OCI-LY7 (cell line): ENCODE measurements around the gene MRPS18A. TPM values are rescaled to one million over a fixed set of nuclear protein-coding genes. Genes with fewer than 3 reads are reported as not detected.

Experiments used
- BruUV-seq: library from RNA; stranded (reverse); fragments of 400-500 nt; replicated peaks from 2 replicates; lab custom pipeline; 2021; lab: Mats Ljungman, UMichigan
- CTCF ChIA-PET: fragments of 300-600 bp; sonication (Branson Sonifier 250); formaldehyde crosslinking; loops from one replicate; lab custom pipeline; 2022; ENCODE audit warnings: antibody characterized with exemption; ENCODE audit not compliant: unreplicated experiment; lab: Charles Lee
- POLR2A ChIA-PET: fragments of 300-600 bp; sonication (Branson Sonifier 250); formaldehyde crosslinking; loops from one replicate; lab custom pipeline; 2022; ENCODE audit warnings: antibody characterized with exemption; lab: Charles Lee
- DNase-seq: peaks from one replicate; pipeline ENCODE4 v3.0.0-alpha.2; 2015; ENCODE audit warnings: low spot score
- H2AFZ ChIP-seq: fragments of 200-600 bp; sonication (generic), shearing (Covaris generic); 2 replicates; pipeline ENCODE4 v1.6.1; 2014; ENCODE audit warnings: mild to moderate bottlenecking, antibody characterized with exemption, low read length, moderate library complexity
- H3K27ac ChIP-seq: fragments of 200-600 bp; sonication (generic); 2 replicates; pipeline ENCODE4 v1.5.1; 2014; ENCODE audit warnings: mixed run types, low read depth, mild to moderate bottlenecking, moderate library complexity, low read length, inconsistent platforms; ENCODE audit not compliant: poor library complexity, severe bottlenecking
- H3K36me3 ChIP-seq: fragments of 200-600 bp; sonication (generic); 2 replicates; pipeline ENCODE4 v1.6.1; 2014; ENCODE audit warnings: mild to moderate bottlenecking, antibody characterized with exemption, low read length, moderate library complexity, mixed read lengths; ENCODE audit not compliant: insufficient read depth
- H3K4me1 ChIP-seq: fragments of 200-600 bp; sonication (generic); 2 replicates; pipeline ENCODE4 v1.5.1; 2014; ENCODE audit warnings: mild to moderate bottlenecking, low read length; ENCODE audit not compliant: insufficient read depth, poor library complexity, severe bottlenecking
- H3K4me2 ChIP-seq: fragments of 200-600 bp; sonication (generic); 2 replicates; pipeline ENCODE4 v1.6.1; 2014; ENCODE audit warnings: mild to moderate bottlenecking, low read length
- H3K4me3 ChIP-seq: fragments of 200-600 bp; sonication (generic); 2 replicates; pipeline ENCODE4 v1.5.1; 2014; ENCODE audit warnings: mild to moderate bottlenecking, low read depth, low read length; ENCODE audit not compliant: poor library complexity, severe bottlenecking
- H3K79me2 ChIP-seq: fragments of 200-600 bp; sonication (generic); 2 replicates; pipeline ENCODE4 v1.6.1; 2016; ENCODE audit warnings: low read depth, mild to moderate bottlenecking, low read length, moderate library complexity, mixed read lengths; ENCODE audit not compliant: insufficient read depth
- H3K9me2 ChIP-seq: fragments of 200-600 bp; sonication (generic); 2 replicates; pipeline ENCODE4 v1.6.1; 2016; ENCODE audit warnings: mild to moderate bottlenecking, low read length, mixed read lengths; ENCODE audit not compliant: insufficient read depth
- H3K9me3 ChIP-seq: fragments of 200-600 bp; sonication (generic); 2 replicates; pipeline ENCODE4 v1.6.1; 2014; ENCODE audit warnings: mild to moderate bottlenecking, mixed run types, low read length, mixed read lengths
- H4K20me1 ChIP-seq: fragments of 200-600 bp; sonication (generic); 2 replicates; pipeline ENCODE4 v1.6.1; 2014; ENCODE audit warnings: mild to moderate bottlenecking, antibody characterized with exemption, low read length, moderate library complexity, mixed read lengths; ENCODE audit not compliant: insufficient read depth
- EZH2phosphoT487 ChIP-seq: fragments of 200-600 bp; sonication (generic); IDR thresholded peaks from 2 replicates; pipeline ENCODE4 v1.6.1; 2018; ENCODE audit warnings: low read depth, borderline replicate concordance, mild to moderate bottlenecking, mixed run types, antibody characterized with exemption, low read length, moderate library complexity, mixed read lengths
- intact Hi-C: fragments of 100-400 bp; cut with micrococcal nuclease; formaldehyde crosslinking; loops from one replicate; pipeline ENCODE4 v1.10.0; 2022; ENCODE audit not compliant: unreplicated experiment
- total RNA-seq, 2 experiments: library from RNA; depleted of rRNA in 1 of 2; stranded (reverse); fragments of >200 nt in 1 of 2; shearing (Covaris generic) in 1 of 2; gene quantifications; 2 replicates each; pipeline ENCODE4 v1.2.3, GENCODE V29; 2014 to 2022
- TF ChIP-seq, protein P1 (sequence below): fragments of 200-600 bp; sonication (generic); conservative IDR thresholded peaks from 2 replicates; pipeline ENCODE4 v1.5.1; 2014; ENCODE audit warnings: mild to moderate bottlenecking, antibody characterized with exemption, low read length, moderate library complexity, mixed read lengths

Gene MRPS18A
- total RNA-seq, 2 experiments from 2014 or later: 61.6 to 86.1 TPM

DNA sequence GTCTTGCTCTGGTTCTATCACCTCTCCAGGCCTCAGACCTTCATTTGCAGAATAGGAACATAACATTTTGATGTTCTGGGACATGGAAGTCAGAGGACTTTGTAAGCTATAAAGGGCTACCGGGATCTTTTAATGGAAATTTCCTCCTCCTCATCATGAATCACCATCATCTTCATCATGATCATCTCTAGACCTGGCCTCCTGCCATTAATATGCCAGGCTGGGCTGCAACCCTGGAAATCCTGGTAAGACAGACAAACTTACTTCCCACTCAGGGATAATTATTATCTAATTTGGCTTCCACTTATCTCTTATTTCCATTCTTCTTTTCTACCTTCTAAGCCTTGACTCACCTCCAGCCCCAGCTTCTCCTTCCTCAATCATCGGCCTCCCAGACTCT, 41.0 kb upstream of the MRPS18A start:
- no peak for TF ChIP-seq EZH2phosphoT487
- TF ChIP-seq, protein P1, sequence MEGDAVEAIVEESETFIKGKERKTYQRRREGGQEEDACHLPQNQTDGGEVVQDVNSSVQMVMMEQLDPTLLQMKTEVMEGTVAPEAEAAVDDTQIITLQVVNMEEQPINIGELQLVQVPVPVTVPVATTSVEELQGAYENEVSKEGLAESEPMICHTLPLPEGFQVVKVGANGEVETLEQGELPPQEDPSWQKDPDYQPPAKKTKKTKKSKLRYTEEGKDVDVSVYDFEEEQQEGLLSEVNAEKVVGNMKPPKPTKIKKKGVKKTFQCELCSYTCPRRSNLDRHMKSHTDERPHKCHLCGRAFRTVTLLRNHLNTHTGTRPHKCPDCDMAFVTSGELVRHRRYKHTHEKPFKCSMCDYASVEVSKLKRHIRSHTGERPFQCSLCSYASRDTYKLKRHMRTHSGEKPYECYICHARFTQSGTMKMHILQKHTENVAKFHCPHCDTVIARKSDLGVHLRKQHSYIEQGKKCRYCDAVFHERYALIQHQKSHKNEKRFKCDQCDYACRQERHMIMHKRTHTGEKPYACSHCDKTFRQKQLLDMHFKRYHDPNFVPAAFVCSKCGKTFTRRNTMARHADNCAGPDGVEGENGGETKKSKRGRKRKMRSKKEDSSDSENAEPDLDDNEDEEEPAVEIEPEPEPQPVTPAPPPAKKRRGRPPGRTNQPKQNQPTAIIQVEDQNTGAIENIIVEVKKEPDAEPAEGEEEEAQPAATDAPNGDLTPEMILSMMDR: no peak
- H3K9me2 ChIP-seq: no peaks in the 10 kb centered on the region
- H3K4me3 ChIP-seq: no peak overlapping the region
- DNase-seq: no peak
- POLR2A ChIA-PET: interaction anchor here (1.3 kb wide), 1 partner anchor 14 kb away, joined by 6 read pairs; no protein-coding TSS in a partner anchor
- no peaks in the 10 kb centered on the region for H4K20me1 ChIP-seq
- H3K4me1 ChIP-seq: peaks cover 29% of the 10 kb centered on the region
- no TSS peak for BruUV-seq
- H3K79me2 ChIP-seq: no peaks in the 10 kb centered on the region
- intact Hi-C loops: no loop called here
- H3K9me3 ChIP-seq: peaks cover 17% of the 10 kb centered on the region
- no peak overlapping the region for H3K4me2 ChIP-seq
- no peak overlapping the region for H2AFZ ChIP-seq
- no peak overlapping the region for H3K27ac ChIP-seq
- no peaks in the 10 kb centered on the region; the same call in 1 of the 2 replicates for H3K36me3 ChIP-seq
- CTCF ChIA-PET: interaction anchor here (0.6 kb wide), 2 partner anchors 196 to 693 kb away, joined by 4 to 9 read pairs; no protein-coding TSS in a partner anchor

DNA sequence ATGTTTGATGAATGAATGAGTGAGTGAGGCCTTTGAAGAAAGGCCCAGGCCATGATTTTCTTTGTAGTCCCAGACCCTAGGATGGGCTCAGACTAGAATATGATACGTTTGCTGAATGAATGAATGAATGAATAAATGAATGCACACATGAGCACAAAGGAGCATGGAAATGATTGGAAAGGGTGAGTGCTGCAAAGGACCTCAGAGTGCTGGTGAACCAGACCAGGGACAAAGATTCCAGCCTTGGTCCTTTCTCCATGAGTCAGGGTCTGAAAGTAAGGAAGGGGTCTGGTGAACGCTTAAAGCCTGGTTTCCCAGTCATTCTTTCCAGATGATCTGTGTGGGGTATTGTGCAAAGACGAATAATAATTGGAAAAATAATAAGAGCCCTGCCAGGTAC, 40.0 kb upstream of the MRPS18A start:
- no peaks in the 10 kb centered on the region; the same call in 1 of the 2 replicates for H3K36me3 ChIP-seq
- no peaks in the 10 kb centered on the region for H3K9me2 ChIP-seq
- H4K20me1 ChIP-seq: no peaks in the 10 kb centered on the region
- no peak for DNase-seq
- H3K4me2 ChIP-seq: no peak overlapping the region
- H3K4me1 ChIP-seq: peaks cover 25% of the 10 kb centered on the region
- peaks cover 17% of the 10 kb centered on the region for H3K9me3 ChIP-seq
- no peak overlapping the region for H2AFZ ChIP-seq
- H3K4me3 ChIP-seq: no peak overlapping the region
- no peak for TF ChIP-seq EZH2phosphoT487
- TF ChIP-seq, protein P1: no peak
- intact Hi-C loops: no loop called here
- no TSS peak for BruUV-seq
- ChIA-PET POLR2A (interaction anchor here (1.3 kb wide), 1 partner anchor 13 kb away, joined by 6 read pairs; no protein-coding TSS in a partner anchor), CTCF (no interaction called here)
- no peaks in the 10 kb centered on the region for H3K79me2 ChIP-seq
- no peak overlapping the region for H3K27ac ChIP-seq
